Uterus (tissue), 4 donors: Measurements from ENCODE around the gene MAPKAPK2. TPM values are rescaled to one million over a fixed set of nuclear protein-coding genes. Genes with fewer than 3 reads are reported as not detected.

Experiments
- DNase-seq, 2 donors: peaks; one replicate each; pipeline ENCODE4 v3.0.0-alpha.2; 2019 to 2020
- H3K27ac ChIP-seq, 2 donors: fragments of 200-600 bp; sonication (generic); 1 replicate in 1 of 2; 2 replicates in 1 of 2; pipeline ENCODE4 v1.5.1; 2016 to 2018
- H3K27me3 ChIP-seq, 2 donors: fragments of 200-600 bp; sonication (generic); one replicate each; pipeline ENCODE4 v1.5.1; 2018 to 2019; ENCODE audit warnings: control low read depth in 1 of 2
- H3K36me3 ChIP-seq, 2 donors: fragments of 200-600 bp; sonication (generic); one replicate each; pipeline ENCODE4 v1.5.1; 2019; ENCODE audit warnings: control low read depth in 1 of 2
- H3K4me1 ChIP-seq, 2 donors: fragments of 200-600 bp; sonication (generic); one replicate each; pipeline ENCODE4 v1.5.1; 2018 to 2019; ENCODE audit warnings: control low read depth in 1 of 2
- H3K4me3 ChIP-seq, 2 donors: fragments of 200-600 bp; sonication (generic); 1 replicate in 1 of 2; 2 replicates in 1 of 2; pipeline ENCODE4 v1.5.1; 2018 to 2019; ENCODE audit warnings: mild to moderate bottlenecking in 1 of 2
- H3K9me3 ChIP-seq, 2 donors: fragments of 200-600 bp; sonication (generic); one replicate each; pipeline ENCODE4 v1.5.1; 2019; ENCODE audit warnings: control low read depth in 1 of 2
- POLR2A ChIP-seq, 2 donors: fragments of 450-650 bp; IDR thresholded peaks; one replicate each; pipeline ENCODE4 v1.6.1; 2016; ENCODE audit warnings: antibody characterized with exemption in 2 of 2, mild to moderate bottlenecking in 1 of 2, moderate library complexity in 1 of 2
- intact Hi-C: fragments of 100-400 bp; cut with DNase I; formaldehyde crosslinking; loops from one replicate; pipeline ENCODE4 v1.15.1; 2023; ENCODE audit warnings: low total_unique reads
- small RNA-seq: library from RNA; depleted of rRNA; stranded (forward); fragments of <200 nt; gene quantifications from one replicate; pipeline ENCODE3, GENCODE V24; 2016
- total RNA-seq, 4 donors: library from RNA; depleted of rRNA in 3 of 4; stranded (reverse); fragments of >200 nt in 3 of 4; gene quantifications; one replicate each; pipeline versions ENCODE4 v1.1.0 to v1.2.4, GENCODE V29; 2014 to 2023
- TF ChIP-seq, protein P1 (sequence below), 4 experiments: fragments of 200-600 bp in 2 of 4; fragments of 450-650 bp in 2 of 4; sonication (generic) in 2 of 4; IDR thresholded peaks; one replicate each; pipeline ENCODE4 v1.5.1; 2016 to 2019; ENCODE audit warnings: antibody characterized with exemption in 4 of 4, mild to moderate bottlenecking in 2 of 4, moderate library complexity in 1 of 4
- donor health status: DM: yes; HTN: yes; CAD: no.

The MAPKAPK2 gene
- total RNA-seq, 4 donors from 2014 or later: 17.1 to 89.2 (median 27.4) TPM

- DNase-seq: no peak
- no peak overlapping the region for H3K4me3 ChIP-seq
- intact Hi-C loops: no loop called here
- TF ChIP-seq POLR2A (IDR thresholded peaks at IDR 0.05): no peak
- TF ChIP-seq, protein P1, sequence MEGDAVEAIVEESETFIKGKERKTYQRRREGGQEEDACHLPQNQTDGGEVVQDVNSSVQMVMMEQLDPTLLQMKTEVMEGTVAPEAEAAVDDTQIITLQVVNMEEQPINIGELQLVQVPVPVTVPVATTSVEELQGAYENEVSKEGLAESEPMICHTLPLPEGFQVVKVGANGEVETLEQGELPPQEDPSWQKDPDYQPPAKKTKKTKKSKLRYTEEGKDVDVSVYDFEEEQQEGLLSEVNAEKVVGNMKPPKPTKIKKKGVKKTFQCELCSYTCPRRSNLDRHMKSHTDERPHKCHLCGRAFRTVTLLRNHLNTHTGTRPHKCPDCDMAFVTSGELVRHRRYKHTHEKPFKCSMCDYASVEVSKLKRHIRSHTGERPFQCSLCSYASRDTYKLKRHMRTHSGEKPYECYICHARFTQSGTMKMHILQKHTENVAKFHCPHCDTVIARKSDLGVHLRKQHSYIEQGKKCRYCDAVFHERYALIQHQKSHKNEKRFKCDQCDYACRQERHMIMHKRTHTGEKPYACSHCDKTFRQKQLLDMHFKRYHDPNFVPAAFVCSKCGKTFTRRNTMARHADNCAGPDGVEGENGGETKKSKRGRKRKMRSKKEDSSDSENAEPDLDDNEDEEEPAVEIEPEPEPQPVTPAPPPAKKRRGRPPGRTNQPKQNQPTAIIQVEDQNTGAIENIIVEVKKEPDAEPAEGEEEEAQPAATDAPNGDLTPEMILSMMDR (IDR thresholded peaks at IDR 0.05): no peak
- no peaks in the 10 kb centered on the region for H3K4me1 ChIP-seq
- no peaks in the 10 kb centered on the region for H3K27me3 ChIP-seq
- H3K9me3 ChIP-seq: no peaks in the 10 kb centered on the region
- H3K36me3 ChIP-seq: no peaks in the 10 kb centered on the region
- H3K27ac ChIP-seq: no peak overlapping the region
These were observed 94.9 kb downstream of the MAPKAPK2 start for GRCh38 chr1:206779638-206780037.

DNA sequence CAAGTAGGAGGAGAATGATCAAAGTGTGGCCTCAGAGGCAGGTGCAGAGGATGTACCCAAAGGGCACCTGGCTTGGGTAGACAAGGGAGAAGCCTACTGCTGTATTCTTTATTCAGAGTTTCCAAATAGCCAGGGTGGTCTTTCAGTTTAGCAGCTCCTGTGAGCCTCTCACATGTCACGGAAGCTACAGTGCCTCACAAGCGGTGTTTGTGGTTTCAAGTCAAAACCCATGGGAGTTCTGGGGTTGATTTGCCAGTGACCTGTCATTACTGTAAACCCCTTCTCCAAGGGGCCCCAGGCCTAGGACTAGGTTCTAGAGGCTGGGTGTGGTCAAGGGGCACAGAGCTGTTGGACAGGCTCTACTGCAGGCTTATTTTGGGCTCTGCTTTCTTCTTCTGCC, 97.7 kb downstream of the MAPKAPK2 start:
- H3K4me3 ChIP-seq: no peak overlapping the region
- H3K27me3 ChIP-seq: no peaks in the 10 kb centered on the region
- DNase-seq: no peak
- no peaks in the 10 kb centered on the region for H3K9me3 ChIP-seq
- TF ChIP-seq, protein P1 (IDR thresholded peaks at IDR 0.05): no peak
- TF ChIP-seq POLR2A (IDR thresholded peaks at IDR 0.05): no peak
- no peak overlapping the region for H3K27ac ChIP-seq
- H3K4me1 ChIP-seq: no peaks in the 10 kb centered on the region
- H3K36me3 ChIP-seq: no peaks in the 10 kb centered on the region
- intact Hi-C loops: no loop called here

DNA sequence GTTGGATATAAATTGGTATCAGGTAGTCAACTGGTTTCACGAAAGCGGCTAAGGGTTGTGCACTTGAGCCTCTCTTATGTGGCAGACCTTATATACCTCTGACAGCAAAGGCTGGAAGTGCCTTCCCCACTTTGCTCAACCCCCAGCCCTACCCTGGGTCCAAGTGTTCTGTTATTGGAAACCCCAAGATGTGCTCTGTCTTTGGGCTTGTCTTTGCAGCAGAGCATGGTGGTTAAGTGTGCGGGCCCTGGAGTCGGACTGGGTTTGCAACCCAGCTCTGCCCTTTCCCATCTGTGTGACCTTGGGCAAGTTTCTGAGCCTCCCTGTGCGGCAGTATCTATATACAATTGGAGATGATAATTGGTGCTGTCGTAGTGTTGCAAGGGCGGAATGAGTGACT, 98.8 kb downstream of the MAPKAPK2 start:
- no peaks in the 10 kb centered on the region for H3K36me3 ChIP-seq
- no peak overlapping the region for H3K27ac ChIP-seq
- H3K4me3 ChIP-seq: no peak overlapping the region
- no peaks in the 10 kb centered on the region for H3K4me1 ChIP-seq
- H3K27me3 ChIP-seq: no peaks in the 10 kb centered on the region
- TF ChIP-seq, protein P1 (IDR thresholded peaks at IDR 0.05): no peak
- no peak for TF ChIP-seq POLR2A (IDR thresholded peaks at IDR 0.05)
- DNase-seq: no peak
- intact Hi-C loops: no loop called here
- H3K9me3 ChIP-seq: no peaks in the 10 kb centered on the region

Small RNAs within 50 kb of the gene (small RNA-seq; reads per million reads assigned to genes)
- not detected for gene RF00019

Other genes with a start within 250 kb of the MAPKAPK2 start
- gene IKBKE, start 214.4 kb upstream of the MAPKAPK2 start, total RNA-seq: 1 to 10 TPM in 2 of 4 donors, not detected in 2; 1.5 to 6.7 TPM
- gene RASSF5, start 177.4 kb upstream of the MAPKAPK2 start, total RNA-seq: 1 to 10 TPM in 3 of 4 donors, under 1 TPM in 1; 0.77 to 5.3 (median 3.2) TPM
- 100 to 1,000 TPM in 1 of 4 donors, 10 to 100 TPM in 3; 19.1 to 106 (median 54.2) TPM for gene EIF2D, start 72.4 kb upstream of the MAPKAPK2 start, total RNA-seq
- gene DYRK3, start 49.4 kb upstream of the MAPKAPK2 start, total RNA-seq: 10 to 100 TPM; 10.8 to 24.7 (median 14.7) TPM
- under 1 TPM in 1 of 4 donors, not detected in 3; 0.76 TPM for gene IL19, start 85.9 kb downstream of the MAPKAPK2 start, total RNA-seq
- gene IL10, start 87.6 kb downstream of the MAPKAPK2 start, total RNA-seq: 1 to 10 TPM in 1 of 4 donors, under 1 TPM in 1, not detected in 2; 0.55 to 3.2 TPM
- 10 to 100 TPM in 1 of 4 donors, not detected in 3; 40.6 TPM for gene IL20, start 180.7 kb downstream of the MAPKAPK2 start, total RNA-seq
- not detected for gene IL24, start 212.5 kb downstream of the MAPKAPK2 start, total RNA-seq
- 1 to 10 TPM in 2 of 4 donors, under 1 TPM in 1, not detected in 1; 0.59 to 1.7 (median 1.7) TPM for gene FCMR, start 237.0 kb downstream of the MAPKAPK2 start, total RNA-seq